ENCODE results near the gene ZAR1.
"Not testable (repeated sequence)": the region's sequence is repeated elsewhere in the genome, so short reads cannot be mapped to it uniquely, and the experiment has no call there.

Gene ZAR1, protein sequence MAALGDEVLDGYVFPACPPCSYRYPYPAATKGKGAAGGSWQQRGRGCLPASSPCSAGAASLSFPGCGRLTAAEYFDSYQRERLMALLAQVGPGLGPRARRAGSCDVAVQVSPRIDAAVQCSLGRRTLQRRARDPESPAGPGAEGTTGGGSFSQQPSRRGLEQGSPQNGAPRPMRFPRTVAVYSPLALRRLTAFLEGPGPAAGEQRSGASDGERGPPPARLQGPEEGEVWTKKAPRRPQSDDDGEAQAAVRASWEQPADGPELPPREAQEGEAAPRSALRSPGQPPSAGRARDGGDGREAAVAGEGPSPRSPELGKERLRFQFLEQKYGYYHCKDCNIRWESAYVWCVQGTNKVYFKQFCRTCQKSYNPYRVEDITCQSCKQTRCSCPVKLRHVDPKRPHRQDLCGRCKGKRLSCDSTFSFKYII

DNA sequence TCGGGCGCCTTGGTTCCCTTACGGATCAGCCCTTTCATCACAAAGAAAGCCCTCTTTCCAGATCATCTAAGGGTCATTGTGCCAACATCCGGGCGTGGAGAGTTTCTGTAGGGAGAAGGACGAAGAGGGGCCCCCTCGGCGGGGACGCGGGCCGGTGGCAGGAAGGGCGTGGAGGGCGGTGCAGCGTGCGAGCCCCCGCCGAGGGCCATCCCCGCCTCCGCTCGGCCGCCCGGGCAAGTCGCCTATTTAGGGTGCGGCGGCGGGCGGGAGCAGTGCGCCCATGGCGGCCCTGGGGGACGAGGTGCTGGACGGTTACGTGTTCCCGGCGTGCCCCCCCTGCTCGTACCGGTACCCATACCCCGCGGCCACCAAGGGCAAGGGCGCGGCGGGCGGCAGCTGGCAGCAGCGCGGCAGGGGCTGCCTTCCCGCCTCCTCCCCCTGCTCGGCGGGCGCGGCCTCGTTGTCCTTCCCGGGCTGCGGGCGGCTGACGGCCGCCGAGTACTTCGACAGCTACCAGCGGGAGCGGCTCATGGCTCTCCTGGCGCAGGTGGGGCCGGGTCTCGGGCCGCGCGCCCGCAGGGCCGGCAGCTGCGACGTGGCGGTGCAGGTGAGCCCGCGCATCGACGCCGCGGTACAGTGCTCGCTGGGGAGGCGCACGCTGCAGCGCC is at the start of gene ZAR1:
TSS of gene ZAR1 (plus strand) at position 241 of the 668 bp plus-strand sequence. CDS start at position 281, 40 bp downstream.
- DNase-seq: no peak

DNA sequence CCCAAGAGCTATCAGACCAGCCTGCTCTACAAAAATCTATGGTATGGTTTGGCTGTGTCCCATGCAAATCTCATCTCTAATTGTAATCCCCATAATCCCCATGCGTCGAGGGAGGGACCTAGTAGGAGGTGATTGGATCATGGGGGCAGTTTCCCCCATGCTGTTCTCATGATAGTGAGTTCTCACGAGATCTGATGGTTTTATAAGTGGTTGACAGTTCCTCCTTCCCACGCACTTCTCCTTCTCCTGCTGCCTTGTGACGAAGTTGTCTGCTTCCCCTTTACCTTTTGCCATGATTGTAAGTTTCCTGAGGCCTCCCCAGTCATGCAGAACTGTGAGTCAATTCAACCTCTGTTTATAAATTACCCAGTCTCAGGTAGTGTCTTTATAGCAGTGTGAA is 49.1 kb upstream of the ZAR1 start:
- DNase-seq: not testable (repeated sequence)

DNA sequence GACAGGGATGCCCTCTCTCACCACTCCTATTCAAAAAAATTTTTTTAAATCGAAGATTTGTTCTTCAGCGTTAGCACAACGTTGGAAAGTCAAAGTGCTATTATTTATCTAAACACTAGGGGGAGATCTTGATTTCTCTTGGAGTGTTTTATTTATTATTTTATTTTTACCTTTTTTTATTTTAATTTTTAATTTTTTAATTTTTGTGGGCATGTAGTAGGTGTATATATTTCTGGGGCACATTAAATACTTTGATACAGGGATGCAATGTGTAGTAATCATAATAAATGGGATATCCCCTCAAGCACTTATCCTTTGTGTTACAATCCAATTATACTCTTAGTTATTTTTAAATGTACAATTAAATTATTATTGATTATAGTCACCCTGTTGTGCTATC is 44.3 kb upstream of the ZAR1 start:
- no peak for DNase-seq

DNA sequence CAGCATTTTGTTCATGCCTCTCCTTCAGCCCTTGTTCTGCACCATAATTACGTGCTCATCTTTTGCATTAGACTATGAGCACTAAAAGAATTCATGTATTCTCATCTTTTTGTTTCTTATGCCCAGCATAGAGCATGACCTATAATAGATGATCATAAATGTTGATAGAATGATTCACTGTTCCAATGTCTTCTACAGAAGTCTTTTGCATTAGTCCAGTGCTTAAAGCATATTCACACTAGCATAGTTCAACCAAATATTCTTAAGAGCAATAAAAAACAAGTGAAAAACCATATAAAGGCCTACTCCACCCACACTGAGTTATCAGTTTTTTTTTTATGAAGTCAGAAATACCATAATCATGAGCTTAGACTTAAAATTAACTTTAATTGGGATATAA is 43.4 kb upstream of the ZAR1 start:
- DNase-seq: no peak

DNA sequence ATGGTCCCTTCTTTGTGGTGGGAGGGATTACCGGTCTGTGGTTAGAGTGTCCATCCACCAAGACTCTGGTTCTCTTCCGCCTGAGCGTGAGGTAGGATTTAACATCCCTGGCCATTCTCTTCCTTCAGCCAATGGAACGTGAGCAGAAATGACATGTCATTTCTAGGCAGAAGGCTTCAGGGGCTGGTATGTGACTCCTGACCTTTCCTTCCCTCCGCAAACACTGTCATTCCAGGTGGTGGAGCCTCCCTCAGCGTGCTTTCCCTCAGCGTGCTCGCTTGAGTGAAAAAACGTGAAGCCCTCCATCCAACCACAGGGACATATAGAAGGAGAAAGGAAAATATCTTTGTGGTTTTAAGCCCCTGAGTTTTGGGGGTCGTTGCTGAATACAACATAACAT is 40.9 kb upstream of the ZAR1 start:
- DNase-seq: no peak

DNA sequence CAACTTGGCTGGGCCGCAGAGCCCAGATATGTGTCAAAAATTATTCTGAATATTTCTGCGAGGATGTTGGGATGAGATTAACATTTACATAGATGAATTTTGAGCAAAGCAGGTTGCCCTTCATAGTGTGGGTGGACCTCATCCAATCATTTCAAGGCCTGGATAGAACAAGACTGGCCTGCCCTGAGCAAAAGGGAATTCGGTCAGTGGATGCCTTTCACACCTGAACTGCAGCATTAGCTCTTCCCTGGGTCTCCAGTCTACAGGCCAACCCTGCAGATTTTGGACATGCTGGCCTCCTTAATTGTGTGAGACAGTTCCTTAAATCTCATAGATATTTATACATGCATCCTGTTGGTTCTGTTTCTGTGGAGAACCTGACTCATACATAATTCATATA is 39.3 kb upstream of the ZAR1 start:
- no peak for DNase-seq

DNA sequence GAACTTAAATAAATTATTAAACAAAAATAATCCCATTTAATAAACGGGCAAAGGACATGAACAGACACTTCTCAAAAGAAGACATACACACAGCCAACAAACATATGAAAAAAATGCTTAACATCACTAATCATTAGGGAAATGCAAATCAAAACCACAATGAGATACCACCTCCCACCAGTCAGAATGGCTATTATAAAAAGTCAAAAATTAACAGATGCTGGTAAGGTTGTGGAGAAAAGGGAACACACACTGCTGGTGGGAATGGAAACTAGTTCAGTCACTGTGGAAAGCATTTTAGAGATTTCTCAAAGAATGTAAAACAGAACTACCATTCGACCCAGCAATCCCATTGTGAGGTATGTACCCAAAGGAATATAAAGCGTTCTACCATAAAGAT is 38.4 kb upstream of the ZAR1 start:
- DNase-seq: not testable (repeated sequence)

DNA sequence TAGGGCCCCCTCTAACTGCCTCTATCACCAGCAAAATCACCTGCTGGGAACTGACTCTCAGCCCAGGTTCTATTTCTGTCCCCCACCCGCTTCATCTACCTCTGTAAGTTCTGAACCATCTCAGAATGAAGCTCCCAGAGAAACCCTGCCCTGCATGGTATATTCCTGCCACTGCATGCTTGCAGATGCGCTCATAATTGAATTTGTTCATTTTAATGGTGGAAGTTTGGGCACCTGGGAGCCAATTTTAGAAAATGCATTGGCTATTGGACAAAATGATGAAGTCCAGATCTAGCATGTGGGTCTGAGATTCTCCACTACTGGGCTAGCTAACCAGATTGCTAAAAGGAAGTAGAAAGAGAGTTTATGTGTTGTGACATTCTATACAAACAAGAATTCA is 35.5 kb upstream of the ZAR1 start:
- DNase-seq: no peak

DNA sequence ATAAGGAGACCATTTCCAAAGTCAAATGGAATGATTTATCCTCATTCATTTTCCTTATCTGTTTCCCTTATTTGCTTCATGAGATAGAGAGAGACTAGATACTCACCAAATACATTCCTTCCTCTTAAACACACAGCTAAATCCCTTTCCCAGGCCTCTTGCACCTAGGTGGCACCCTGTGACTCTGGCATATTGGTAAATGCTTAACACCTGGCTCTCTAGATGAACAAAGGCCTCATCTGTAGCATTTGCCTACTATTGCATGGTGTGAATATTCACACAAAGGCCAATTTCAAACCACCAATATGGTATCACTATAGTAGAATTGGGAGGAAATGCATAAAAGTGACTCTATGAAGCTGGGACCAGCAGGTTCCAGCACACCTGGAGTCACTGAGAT is 29.1 kb upstream of the ZAR1 start:
- no peak for DNase-seq

DNA sequence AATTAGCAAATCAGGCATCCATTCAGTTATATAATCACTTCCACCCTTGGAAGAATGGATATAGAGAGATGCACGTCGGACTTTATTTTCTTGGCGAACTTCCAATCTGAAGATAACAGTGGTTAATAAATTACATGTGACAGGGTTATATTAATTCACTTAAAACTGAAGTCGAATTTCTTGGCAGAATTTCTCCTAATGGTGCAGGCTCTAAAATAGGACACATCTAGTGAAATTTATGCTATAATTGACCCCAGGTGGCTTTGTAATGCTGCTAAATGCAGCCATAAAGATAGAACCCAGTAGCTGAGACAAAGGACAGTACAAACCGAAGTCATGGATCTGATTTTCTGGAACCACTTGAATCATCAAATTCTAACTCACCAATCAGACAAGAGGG is 27.7 kb upstream of the ZAR1 start:
- no peak for DNase-seq

DNA sequence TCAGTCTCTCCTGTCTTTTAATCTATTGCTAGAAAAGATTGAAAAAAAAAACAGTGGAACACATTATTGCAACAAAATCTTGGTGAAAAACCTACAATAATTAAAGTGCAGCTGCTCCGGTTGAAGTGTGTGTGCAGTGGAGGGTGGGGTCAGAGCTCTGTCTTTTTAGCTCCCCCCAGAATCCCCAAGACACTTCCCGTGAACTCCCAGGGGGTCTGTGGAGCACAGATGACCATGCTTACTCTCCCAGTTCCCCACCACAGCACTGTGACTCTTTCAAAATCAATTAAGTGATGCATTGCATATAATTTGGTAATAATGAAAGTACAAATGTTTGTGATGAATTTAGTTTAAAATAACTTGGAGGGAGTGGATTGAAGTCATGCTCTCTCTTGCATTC is 22.6 kb upstream of the ZAR1 start:
- DNase-seq: no peak

DNA sequence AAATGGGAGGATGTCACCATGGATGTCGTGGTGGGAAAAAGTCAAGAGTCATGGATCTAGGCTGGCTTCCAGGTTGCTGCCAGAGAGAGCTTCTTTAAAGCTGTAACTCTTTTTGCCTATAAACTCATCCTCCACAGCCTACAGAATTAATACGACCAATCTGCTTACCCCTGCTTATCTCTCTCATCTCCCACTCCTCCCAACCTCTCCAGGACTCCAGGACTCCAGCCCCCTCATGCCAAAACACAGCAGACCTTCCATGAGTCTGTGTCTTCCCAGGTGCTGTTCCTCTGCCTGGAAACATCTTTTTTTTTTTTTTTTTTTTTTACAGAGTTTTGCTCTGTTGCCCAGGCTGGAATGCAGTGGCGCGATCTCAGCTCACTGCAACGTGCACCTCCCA is 22.2 kb upstream of the ZAR1 start:
- no peak for DNase-seq

DNA sequence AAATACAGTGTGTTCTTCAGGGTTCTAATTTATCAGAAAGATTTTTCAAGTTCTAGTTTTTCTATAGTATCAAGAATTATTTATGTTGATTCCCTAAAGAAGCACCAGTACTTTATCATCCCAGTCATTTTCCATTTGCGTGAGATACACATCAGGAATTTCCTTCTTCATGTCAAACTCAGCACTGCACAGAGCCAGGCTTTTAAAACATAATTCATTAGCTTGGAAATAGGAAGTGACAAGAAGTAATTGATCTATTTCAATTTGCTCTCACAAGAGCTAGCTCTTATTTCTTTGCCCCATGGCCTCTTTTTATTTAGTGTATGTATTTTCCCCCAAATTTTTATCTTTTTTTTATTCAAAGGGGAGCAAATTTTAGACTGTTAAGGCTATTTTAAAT is 19.9 kb upstream of the ZAR1 start:
- no peak for DNase-seq

DNA sequence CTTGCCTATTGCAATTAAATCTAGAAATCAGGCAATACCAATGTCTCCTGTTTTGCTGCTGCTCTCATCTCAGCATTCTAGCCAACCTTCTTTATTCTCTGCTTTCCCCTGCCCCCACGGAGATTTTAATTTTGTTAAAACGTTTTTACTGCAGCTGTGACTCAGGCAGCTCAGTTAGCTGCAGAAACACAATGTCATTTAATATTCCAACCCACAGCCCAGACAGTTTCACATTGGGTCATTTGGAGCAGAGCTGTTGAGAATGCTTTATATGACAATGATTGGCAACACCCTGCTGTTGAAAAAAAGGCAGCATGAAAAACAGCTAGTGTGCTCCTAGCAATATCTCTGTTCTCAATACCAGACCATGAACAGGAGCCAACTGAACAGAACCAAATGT is 19.5 kb upstream of the ZAR1 start:
- no peak for DNase-seq

DNA sequence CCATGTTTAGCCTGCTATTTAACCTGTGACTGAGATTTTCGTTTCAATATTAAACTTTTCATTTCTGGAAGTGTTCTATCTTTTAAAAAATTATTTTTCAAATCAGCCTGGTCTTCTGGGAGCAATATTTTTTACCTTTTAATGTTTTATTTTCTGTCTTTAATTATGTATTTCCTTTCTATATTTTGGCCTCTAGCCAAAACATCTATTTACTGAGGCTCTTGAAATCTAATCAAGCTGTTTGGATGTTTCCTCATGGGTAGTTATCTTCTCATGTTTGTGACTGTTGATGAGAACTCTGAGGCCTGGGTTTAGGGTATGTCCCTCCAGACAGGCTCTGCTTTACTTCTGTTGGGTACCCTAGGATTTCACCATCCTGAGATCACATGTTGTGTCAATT is 17.3 kb upstream of the ZAR1 start:
- DNase-seq: no peak

DNA sequence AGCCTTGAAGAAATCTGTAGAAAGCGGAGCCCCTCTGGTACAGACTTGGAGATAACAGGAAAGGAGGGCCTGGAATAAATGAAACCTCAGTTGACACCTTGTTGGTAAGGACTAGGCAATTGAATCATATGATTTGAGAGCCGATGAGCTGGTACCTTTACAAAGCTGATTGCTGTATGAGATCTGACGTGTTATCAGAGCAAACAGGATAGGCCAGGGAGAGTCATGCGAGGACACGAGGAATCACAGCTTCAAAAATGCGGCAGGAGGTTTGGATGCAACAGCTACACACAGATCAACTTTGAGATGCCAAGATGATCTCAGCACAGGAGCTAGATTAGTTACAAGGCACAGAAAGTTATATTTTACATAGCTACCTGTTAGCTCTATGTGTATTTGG is 14.3 kb upstream of the ZAR1 start:
- no peak for DNase-seq

DNA sequence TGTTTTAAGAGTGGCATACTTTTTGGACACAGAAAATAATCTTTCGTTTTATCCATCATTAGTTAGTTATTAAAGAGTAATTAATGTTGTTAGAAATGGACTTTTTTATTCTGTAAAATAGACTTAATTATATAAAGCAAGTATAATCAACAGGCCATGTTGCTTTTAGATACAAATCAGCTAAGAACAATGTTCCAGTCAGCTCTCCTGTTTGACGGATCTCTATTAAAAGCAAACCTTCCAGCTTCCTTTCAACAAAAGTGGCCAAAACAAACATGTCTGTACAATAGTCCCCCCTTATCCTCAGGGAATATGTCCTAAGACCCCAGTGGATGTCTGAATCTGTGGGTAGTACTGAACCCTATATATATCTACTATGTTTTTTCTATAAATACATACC is 11.8 kb upstream of the ZAR1 start:
- DNase-seq: no peak

DNA sequence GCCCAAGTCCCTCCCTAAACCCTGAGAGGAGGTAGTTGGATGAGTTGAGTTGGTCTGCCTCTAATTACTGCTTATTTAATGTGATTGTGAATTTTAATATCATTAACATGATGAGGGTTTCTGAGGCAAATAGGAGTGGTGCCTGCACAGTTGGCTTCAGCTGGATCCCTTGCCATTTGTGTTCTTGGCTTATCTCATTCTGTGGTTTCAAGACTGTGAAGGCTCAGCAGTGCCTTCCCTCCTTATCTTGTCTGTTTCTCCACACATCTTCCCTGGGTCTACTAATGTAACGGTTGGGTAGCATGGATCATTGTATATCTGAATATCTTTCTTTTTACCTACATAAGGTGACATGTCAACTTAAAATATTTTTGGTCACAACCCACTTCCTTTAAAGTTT is 8.5 kb upstream of the ZAR1 start:
- DNase-seq: no peak

DNA sequence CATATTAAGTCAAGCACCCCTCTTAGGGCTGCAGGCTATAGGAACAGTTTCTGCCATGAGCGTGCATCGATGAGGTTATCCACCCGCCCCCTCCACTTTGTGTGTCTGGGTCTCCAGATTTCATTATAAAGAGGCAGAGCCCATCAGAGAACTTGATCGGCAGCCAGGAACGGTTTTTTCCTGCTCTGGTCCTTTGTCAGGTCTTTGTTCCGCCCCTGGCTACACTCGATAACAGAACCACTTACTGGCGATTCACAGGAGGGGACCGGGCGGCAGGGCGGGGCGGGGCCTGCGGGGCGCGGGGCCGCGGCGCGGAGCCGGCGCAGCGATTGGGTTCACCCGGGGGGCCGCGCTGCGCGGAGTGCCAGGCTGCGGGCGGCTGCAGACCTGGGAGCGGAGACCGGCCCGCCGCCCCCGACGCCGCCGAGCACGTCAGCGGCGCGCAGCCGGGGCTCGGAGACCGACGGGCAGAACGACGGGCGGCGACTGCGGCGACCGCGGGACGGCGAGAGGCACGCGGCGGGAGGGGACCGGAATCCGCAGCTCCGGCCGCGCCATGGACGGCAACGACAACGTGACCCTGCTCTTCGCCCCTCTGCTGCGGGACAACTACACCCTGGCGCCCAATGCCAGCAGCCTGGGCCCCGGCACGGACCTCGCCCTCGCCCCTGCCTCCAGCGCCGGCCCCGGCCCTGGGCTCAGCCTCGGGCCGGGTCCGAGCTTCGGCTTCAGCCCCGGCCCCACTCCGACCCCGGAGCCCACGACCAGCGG is 6.9 kb upstream of the ZAR1 start, which contains the start of gene SLC10A4:
TSS of gene SLC10A4 (plus strand) at position 338 of the 771 bp plus-strand sequence. CDS start at position 557, 219 bp downstream.
- no peak for DNase-seq

DNA sequence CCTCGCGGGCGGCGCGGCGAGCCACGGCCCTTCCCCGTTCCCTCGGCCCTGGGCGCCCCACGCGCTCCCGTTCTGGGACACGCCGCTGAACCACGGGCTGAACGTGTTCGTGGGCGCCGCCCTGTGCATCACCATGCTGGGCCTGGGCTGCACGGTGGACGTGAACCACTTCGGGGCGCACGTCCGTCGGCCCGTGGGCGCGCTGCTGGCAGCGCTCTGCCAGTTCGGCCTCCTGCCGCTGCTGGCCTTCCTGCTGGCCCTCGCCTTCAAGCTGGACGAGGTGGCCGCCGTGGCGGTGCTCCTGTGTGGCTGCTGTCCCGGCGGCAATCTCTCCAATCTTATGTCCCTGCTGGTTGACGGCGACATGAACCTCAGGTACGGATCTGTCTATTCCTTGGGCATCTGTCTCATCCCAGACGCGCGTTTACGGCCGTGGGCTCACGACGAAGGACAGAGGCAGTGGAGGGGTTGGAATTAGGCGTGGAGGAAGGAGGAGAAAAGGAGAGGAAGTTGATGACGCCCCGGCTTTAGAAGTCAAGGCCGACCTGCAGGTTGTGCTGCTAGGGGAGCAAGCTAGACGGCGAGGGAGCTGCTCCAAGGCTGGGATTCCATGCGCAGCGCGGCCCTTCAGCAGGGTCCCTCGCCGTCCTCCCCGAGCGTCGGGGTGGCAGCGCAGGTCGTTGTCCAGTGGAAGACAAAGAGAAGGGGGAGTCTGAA is 6.1 kb upstream of the ZAR1 start:
- no peak for DNase-seq

DNA sequence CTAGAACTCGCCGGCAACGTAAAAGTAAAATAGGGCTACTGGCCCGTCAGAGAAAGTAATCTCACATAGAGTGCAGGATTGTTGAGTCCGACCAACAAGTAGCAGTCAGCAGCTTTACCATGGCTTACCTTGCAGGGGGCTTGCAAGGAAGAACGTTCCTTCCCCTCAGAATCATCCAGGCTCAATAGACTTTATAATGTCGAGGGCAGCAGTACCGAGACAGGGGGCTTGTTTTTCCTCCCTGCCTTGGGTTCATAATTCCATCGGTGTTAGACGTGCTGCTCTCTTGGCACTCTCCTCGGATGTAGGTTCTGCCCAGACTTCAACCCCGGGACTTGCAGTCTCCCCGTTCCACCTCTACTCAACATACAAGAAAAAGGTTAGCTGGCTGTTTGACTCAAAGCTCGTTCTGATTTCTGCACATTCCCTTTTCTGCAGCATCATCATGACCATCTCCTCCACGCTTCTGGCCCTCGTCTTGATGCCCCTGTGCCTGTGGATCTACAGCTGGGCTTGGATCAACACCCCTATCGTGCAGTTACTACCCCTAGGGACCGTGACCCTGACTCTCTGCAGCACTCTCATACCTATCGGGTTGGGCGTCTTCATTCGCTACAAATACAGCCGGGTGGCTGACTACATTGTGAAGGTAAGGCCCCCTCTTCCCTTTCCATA is 5.4 kb upstream of the ZAR1 start:
- no peak for DNase-seq

DNA sequence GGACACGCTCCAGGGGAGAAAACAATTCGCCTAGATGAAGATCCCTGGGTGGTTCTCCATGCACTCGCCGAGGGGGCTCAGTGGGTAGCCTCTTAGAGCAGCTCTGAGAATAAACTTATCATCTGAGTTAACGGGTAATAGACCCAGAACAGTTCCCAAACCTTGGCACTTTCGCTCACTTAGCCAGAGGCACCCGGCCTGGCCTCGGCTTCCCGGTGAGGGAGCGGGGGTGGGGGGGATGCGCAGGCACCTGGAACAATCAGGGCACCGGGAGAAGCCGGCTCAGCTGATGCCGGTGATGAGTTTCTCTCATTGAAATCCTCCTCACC is 405 bp upstream of the ZAR1 start:
- no peak for DNase-seq
